Stimulated activated CD4-positive, alpha-beta T cell treated with anti-CD3 and anti-CD28 coated beads, Interleukin-12 subunit alpha, Interleukin-12 subunit beta, amount 100 ng/mL, for 4 hours (primary cell): ENCODE results near the gene HDAC4.

Source experiments
- DNase-seq: peaks from one replicate; pipeline ENCODE4 v3.0.0-alpha.2; 2020

The HDAC4 gene

DNA sequence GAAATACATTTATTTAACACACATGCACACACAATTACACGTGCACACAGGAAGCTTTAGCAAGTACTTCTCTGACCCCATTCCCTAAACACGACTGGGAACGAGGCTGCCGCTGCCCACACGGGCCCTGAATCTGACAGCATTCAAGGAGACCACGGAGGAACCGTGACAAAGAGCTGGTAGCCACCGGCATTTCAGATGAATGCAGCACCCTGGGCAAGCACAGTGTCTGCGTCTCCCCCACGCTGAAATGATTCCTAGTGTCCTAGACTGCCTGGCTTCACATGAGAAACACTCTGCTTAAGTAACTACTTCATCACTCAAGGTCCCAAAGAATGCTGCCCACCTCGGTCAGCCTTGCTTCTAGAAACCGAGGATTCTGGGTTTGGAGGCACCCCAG lies 95.0 kb downstream of the HDAC4 start:
- DNase-seq = no peak

DNA sequence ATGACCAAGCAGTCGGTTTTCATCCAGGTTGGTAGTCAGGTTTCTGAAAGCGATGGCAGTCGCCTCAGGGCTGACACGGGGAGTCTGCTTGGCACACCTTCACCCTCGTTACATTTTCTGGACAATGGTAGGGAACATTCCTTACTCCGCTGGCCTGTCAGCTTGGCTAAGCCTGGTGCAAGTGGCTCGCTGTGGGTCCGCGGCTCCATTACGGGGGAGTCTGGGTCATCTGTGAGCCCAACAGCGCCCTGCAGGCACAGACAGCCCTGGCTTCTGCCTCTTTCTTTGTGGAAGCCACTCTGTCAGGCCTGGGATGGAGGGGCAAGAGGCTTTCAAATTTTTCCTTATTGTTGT lies 95.6 kb downstream of the HDAC4 start:
- no peak for DNase-seq

DNA sequence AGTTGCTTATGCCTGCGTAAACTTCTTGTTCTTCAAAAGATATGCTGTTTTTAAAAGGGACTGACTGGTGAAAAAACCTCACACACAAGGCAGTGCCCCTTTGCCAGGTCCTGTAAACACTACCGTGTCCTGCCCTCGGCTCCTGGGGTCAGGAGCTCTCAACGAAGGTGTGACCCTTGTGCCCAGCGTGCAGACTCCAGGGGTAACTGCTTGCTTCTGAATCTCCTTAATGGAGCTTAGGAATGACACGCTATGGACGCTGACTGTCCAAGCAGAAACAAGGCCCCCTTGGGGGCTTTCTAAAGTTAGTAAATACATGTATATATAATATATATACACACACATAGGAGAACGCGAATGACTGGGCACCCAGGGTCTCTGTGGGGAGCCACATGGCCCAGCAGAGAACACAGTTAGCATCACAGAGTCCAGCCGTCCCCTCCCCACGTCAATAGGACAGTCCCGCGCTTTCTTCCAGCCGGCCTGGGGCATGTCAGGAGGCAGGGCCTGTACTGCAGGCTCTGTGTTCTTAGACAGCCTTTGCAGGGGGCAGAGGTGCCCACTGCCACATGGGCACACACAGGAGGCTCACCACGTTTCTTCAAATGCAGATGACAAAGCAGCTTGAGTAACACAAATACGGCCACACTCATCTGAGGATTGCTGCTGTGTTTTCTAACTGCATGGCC lies 96.1 kb downstream of the HDAC4 start:
- no peak for DNase-seq

DNA sequence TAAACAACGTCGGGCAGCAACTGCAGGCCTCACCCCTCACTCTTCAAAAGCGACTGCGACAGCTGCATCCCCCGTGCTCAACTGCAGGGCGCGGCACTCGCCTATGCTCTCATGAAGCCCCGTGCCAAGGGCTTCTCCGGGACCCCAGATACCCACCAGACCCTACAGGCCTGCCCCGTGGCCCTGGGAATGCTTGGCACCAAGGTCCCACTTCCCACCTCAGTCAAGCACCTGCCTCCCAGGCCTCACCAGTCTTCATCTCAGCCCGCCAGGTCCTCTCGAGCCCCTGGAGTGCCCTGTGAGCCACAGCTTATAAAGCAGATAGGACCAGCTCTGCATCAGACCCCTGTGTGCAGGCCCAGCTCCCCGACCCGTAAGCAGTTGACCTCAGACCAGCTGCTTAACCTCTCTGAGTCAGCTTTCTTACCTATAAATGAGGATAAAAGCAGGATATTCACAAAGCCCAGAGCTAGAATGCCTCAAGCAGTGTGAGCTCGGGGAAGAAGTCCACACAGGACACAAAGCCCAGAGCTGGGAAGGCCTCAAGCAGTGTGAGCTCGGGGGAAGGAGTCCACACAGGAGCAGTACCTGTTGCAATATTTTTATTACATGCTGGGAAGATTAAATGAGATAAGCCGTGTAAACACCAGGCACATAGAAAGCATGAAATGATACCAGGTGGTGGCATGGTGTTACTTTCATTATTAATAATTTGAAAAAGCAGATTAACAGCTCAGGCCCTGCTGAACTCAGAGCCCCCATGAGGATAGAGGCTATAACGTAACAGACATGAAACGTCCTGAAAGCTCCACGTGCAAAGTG lies 96.9 kb downstream of the HDAC4 start:
- DNase-seq = no peak

DNA sequence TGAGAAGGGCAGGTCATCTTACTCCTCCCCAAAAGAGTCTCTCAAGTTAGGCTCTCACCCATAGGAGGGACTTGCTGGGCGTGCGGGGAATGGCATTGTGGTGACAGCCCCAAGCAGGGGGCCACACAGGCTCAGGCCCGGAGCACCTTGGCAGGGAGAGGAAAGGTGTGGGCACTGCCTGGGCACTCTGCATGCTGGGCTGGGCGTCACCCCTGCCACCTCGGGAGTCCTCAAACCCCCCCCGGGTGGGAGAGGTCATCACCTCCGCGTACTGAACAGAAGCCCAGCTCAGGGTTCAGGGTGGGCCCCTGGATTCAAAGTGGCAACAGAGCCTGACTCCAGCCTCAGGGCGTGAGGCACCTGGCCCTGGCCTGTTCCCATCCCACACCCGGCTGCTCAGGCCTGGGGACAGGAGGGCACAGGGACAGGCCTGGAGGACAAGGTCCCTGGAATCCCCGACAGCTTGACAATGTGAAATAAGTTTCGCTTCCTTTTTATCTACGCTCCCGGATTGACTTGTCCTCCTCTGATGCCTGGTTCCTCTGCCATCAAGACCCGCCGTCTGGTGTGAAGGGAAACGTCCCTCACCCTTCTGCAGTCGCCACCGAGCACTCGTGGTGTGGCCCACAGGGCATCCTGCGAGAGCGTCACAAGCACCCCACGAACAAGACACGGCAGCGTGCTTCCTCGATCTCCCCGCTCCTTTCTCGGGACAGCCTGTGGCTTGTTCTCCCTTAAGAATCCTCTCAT lies 97.8 kb downstream of the HDAC4 start:
- no peak for DNase-seq

DNA sequence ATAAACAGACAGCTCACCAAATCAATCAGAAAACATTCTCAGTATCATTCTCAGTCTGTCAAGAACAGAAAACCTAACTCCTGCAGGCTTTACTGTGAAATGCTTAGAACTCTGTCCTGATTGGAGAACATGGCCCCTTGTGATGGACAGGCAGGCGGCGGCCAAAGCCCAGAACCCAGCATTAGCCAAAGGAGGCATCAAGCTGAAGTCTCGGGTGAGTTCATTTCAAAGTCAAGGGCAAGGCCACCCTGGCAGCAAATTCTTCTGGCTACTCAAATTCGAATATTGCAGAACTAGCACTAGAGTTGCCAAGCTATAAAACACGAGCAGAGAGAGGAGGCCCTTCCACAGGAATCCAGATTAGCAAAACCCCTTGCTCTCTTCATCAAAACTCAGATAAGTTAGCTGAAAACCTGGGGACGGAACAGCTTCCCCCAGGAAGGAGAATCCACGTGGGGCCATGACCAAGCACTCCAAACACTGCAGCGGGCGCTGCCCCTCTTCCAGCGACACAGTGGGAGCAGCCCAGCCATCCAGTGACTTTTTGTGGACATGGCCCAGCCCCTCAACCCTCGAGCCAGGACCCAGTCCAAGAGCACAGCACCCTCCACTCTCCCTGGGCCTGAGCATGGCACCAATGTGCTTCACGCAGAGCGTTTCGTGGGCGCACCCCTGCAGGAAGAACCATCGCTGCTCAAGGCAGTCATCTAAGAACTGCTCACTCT lies 98.6 kb downstream of the HDAC4 start:
- DNase-seq = no peak

DNA sequence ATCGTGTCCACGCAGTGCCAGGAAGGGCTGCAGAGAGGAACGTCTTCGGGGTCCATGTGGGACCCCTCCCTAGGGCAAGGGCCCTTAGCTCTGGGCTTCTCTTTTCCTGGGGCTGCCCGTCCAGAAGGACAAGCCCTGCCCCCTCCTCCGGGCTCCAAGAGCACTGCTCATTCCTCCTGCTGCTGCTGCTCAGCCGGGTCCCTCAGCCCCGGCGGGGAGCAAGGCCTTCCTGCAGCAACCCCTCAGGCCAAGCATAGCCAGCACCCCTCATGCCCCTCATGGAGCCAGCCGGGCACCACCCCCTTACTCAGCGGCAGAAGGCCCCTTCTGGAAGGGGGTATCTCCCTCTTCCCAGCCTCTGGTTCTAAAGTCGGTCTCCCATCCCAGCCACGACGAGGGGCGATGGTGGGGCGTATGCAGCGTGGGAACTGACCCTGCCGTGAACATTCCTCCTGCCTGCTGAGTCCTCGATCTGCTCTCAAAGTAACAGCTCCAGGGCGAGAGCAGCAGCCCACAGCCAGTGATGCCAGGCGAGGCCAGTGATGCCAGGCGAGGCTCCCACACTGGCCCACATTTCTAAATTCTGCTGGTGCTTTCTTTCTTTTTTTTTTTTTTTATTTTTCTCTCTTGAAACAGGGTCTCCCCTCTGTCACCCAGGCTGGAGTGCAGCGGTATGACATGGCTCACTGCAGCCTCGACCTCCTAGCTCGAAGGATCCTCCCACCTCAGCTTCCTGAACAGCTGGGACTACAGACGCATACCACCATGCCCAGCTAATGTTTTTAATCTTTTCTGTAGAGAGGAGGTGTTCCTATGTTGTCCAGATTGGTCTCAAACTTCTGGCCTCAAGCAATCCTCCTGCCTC lies 99.7 kb downstream of the HDAC4 start:
- no peak for DNase-seq

DNA sequence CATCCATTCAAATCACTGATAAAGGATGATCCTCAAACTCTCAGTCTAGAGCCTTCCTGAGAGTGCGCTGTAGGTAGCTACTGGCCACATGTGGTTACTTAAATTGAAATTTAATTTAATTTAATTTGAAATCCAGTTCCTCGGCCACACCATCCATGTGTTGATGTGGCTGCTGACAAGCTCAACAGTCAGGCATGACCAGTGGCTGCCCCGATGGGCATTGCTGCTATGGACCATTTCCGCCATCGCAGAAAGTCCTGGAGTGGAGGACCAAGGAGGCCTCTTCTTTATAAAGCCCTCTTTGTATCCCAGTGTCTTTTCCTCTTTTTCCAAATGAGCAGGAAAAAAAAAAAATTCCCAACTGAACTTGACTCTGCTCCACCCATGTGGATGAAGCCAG lies 100.6 kb downstream of the HDAC4 start:
- no peak for DNase-seq

DNA sequence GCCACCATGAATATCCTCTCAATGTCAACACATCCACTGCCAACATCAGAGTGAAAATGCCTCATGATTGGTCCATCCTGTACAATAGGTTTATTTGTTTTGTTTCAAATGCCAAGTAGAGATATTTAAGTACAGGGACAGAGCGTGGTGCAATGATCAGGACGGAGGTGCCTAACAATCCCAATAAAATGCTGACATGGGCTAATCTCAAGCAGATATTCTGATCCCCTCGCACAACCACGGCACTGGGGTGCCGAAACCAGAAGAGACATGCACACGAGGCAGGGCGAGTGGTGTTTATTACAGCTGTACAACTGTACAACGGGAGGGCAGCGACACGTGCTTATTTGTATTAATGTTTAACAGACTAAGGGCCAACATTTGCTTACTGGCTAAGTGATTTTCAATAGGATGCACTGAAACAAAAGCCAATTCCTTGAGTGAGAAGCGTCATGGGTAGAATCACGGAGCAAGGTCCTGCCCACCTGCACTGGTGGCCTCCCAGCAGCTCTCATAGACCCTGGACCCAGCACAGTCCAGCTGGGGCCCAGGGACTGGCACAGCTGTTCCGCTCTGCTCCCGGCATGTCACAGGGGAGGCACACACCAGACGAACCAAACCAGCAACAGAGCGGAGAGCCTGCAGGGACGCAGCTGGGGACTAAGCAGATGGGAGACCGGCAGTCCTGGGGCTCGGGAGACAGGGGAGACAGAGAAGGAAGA lies 101.4 kb downstream of the HDAC4 start:
- DNase-seq = no peak

DNA sequence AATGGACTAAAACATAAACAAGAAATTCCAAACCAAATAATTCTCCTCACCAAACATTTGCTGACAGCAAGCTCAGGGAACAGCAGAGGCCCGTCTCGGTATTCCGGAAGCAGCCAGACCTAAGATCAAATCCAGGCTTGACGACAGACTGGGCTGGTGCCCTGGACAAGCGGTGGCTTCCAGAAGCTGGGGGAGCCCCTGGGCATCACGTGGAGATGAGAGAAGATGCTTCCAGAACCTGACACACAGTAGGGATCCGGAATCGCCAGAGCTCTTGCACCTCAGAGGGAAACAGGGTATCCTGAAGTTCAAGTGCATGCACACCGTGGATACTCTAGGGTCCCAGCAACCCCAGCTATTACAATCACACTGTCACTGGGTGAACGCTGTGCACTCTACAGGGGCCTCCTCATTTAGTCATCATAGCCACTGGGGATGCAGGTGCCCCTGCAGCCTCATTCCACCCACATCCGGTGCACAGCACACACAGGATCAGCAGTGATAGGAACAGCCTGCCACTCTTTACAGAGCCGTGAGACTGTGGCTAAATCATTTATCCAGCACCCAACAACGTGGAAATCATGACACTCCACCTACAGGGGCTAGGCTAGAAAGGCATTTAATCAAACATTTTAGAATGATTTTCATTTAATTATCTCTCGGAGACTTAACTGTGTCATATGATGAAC lies 102.6 kb downstream of the HDAC4 start:
- DNase-seq = peak; percentile 41

DNA sequence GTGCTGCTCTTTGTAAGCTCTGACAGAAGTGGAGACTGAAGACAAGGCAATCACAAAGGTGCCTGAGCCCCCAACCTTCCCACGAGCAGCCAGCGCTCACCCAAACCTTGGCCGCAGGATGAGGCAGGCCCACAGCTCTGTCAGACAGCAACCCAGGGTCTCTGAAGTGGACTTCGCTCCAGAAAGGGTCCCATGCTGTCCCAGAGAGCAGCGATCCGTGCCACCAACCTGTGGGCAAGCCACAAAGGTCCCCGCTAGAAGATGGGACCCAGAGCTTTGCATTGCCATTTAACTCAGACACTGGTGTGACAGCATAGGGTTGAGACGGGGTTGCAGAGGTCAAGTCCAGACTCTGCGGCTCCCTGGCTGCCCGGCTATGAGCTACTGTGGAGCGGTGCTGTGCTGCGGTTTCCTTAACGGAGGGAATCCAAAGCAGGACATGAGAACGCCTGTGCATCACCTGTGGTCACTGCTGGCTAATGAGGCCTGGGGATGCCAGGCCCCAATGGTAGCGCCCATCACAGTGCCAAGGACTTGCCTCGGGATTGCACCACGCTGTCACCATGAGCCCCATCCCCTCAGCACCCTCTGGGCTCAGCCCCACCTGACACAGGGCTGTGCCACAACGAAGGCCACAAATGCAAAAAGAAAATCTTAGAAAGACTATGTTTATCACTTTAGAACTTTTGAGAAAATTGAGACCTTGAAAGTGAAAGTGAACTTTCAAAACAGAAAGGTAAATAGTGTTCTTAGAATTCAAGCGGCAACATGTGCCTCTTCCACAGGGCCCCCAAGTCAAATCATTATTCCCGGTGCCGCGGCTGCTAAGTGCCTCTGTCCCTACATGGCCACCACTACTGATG lies 103.4 kb downstream of the HDAC4 start:
- no peak for DNase-seq

DNA sequence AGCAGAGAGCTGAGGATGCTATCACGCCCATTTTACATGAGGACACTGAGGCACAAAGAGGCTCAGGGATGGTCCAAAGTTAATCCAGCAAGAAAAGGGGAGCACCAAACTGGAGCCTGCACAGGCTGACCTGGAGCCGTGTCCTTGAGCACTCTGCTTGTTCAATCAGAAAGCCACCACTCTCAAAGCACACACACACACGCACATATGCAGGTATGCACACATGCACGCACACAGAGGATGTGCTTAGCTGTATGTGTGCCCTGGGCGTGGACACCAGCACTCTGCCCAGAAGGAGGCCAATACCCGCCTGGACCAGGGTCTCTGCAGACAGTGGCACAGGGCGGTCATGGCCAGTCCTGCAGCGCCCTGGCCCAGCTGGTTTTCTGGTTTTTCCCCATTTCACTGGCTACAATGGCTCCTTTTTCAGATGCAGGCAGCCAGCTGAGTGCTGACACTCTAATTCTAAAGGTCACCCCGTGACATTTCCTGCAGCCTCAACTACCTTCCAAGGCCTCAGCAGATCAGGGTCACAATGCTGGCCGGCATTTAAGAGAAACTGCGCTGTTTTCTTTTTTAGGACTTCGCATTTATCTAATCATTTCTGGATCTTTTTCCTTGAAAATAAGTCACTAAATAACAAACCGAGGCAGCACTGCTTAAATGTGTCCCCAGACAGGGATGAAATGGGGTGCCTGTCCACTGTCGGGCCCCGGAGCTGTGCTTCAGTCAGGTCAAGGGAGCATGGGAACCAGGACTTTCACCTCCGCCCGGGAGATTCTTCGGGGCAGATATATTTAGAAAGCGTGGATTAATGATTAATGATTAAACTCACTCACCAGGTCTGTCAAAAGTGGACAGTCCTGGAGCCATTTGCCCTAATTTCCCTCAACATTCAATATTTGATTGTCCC lies 104.5 kb downstream of the HDAC4 start:
- no peak for DNase-seq

DNA sequence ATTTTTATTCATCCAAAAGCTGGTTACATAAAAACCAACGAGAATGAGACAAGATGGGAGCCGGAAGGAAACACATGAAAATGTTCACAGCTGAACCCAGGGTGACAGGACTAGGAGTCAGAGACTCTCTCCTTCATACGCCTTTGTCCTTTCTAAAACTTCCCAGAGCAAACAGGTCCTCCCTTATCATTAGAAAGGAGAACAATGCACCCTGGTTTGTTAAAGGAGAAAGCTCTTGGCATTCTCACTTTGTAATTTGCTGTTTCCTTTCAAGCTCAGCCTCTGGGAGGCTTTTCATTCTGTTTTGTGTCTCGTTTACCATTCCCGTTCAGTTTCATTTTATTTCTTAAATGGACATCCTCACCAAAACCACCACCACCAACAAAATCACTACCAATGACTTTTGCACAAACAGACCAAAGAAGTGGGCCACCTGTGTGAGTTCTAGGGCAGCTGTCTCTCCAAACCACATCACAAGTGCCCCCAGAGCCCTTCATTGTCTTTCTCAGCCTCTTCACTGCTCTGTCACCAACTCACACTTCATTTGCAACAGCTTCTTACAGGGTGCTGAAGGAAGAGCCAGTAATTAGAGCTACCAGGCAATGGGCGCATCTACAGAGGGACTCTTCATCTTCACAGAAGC lies 105.3 kb downstream of the HDAC4 start:
- DNase-seq = no peak

DNA sequence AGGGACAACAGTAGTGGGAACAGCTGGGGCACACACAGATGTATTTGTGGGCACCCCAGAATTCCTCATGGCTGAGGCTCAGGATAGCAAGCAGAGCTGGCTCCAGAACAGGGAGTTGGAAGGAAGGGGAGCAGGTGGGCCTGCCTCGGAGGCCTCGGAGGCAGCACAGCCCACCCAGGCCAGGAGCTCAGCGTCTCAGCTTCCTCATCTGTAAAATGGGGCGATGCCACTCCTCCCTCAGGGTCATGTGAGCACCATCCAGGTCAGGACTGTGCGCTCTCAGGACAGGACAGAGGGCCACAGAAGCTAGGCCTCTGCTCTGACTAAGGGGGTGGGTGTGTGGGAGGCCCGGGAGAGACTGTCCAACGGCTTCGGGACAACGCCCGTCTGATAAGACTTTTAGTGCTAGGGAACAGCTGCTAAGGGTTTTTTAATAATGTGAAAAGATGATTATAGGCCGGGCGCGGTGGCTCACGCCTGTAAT lies 106.2 kb downstream of the HDAC4 start:
- DNase-seq = no peak

DNA sequence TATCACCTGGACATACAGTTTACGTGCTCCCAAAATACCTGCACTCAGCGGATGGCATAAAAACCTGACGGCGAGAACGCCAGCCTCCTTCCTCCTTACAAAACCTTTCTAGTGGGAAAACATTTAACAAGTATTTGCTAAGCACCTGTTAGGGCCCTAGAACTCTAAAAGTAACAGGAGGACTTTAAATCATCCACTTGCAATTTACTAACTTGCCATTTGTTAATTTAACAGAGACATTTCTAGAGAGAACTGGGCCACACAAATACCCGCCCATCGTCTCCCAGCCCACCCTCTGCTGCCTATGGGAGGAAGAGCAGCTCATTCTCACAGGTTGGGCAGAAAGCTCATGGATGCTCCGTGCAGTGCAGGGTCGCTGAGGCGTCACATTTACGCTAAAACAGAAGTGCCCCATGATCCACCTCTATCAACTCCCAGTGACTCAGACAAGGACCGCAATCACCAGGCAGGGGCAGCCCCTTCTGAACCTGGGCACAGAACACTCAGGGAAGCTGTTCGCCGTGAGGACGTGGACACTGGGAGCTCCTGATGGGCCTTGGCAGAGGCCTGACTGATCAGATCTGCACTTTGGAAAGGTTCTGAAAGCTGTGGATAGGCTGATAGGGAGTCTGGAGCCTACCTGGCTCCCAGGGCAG lies 106.9 kb downstream of the HDAC4 start:
- peak; percentile 47 for DNase-seq

DNA sequence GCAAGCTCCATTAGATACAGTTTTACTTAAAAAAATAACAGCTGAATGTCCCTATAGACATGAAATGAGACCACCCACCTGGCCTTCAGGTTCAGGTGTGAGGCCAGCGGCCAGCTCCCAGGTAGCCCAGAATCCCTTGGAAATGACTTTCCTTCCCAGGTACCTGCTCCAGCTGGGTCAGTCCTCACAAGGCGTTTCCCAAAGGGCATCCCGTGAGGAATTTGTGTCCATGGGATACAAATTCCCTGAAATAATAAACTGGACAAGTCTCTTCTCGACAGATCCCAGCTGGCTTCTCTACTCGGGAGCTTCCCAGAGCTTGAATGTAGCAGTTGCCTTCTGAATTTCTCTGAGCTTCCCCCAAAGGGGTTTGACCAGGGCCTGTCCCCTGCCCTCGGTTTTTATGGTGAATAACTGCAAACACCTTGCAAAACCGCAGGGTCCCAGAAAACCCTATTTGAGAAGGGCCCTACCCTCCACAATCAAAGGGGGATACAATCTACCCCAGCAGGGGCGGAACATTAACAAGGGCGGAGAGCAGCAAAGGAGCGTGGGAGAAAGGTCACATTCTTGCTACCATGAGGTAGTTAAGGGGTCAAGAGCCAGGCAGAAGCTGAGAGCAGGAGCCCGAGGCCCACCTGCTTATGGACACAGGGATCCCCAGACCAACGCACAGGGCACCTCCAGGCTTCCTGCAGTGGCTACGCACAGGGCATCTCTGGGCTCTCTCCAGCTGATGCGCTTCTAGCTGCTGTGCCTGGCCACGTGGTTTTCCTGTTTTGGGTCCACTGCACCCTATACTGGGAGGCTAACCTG lies 107.7 kb downstream of the HDAC4 start:
- DNase-seq = no peak

DNA sequence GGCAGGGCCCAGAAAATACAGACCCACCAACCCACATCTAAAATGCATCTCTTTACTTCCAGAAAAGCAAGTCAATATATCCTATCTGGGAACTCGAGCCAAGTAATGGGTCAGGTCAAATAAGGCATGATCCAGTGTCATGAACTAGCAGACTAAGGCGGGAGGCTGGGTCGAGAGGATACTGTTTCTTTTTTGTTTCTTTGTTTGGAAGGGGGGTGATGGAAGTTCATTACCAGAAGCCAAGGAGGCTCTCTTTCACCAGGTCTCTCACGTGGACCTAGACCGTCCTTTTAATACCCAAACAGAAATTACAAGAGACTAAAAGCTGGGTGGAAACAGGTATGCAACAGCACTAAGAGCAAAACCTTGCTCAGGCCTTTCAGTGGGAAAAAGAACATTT lies 108.3 kb downstream of the HDAC4 start:
- no peak for DNase-seq
